ENCODE measurements around the gene ZNF180.
A peak's percentile ranks its signal among the peaks of the same experiment; 100 is the strongest.
"Not testable (repeated sequence)": the region's sequence is repeated elsewhere in the genome, so short reads cannot be mapped to it uniquely, and the experiment has no call there.

ZNF180 gene

GRCh38 chr19:44496711-44497110, 3.6 kb downstream of the ZNF180 start:
- DNase-seq, result no peak

- DNase-seq, result peak; percentile 32
These were observed 23.5 kb downstream of the ZNF180 start for GRCh38 chr19:44476559-44477408.

- DNase-seq, result not testable (repeated sequence)
These were observed 31.6 kb downstream of the ZNF180 start for GRCh38 chr19:44468730-44469129.

- not testable (repeated sequence) for DNase-seq
These were observed 37.6 kb downstream of the ZNF180 start for GRCh38 chr19:44462600-44463286.

GRCh38 chr19:44456016-44456415, 44.3 kb downstream of the ZNF180 start:
- DNase-seq, result not testable (repeated sequence)

- DNase-seq, result no peak
These were observed 45.2 kb downstream of the ZNF180 start for GRCh38 chr19:44455100-44455499.

- DNase-seq, result no peak
These were observed 48.0 kb downstream of the ZNF180 start for GRCh38 chr19:44452367-44452766.

- no peak for DNase-seq
These were observed 48.6 kb downstream of the ZNF180 start for GRCh38 chr19:44451687-44452086.

GRCh38 chr19:44447916-44448674, 52.2 kb downstream of the ZNF180 start, which contains the start of gene ZNF229:
Gene ZNF229, minus strand, starts transcription at chr19:44448472. Its CDS starts 5,625 bp downstream, at chr19:44442847.
- DNase-seq, result peak; percentile 97

GRCh38 chr19:44438441-44438840, 61.9 kb downstream of the ZNF180 start:
- no peak for DNase-seq

- DNase-seq, result no peak
These were observed 64.9 kb downstream of the ZNF180 start for GRCh38 chr19:44435441-44435840.

- DNase-seq, result no peak
These were observed 69.4 kb downstream of the ZNF180 start for GRCh38 chr19:44430956-44431355.
